GM12892 (cell line): ENCODE data around the gene OPCML.

Source experiments
- POLR2A ChIP-seq: IDR thresholded peaks from 2 replicates; pipeline ENCODE4 v1.6.1; 2011; ENCODE audit warnings: low read depth, low read length, control low read depth
- TAF1 ChIP-seq: IDR thresholded peaks from 2 replicates; pipeline ENCODE4 v1.6.1; 2011; ENCODE audit warnings: low read depth, mild to moderate bottlenecking, control low read depth, low read length, borderline replicate concordance

DNA sequence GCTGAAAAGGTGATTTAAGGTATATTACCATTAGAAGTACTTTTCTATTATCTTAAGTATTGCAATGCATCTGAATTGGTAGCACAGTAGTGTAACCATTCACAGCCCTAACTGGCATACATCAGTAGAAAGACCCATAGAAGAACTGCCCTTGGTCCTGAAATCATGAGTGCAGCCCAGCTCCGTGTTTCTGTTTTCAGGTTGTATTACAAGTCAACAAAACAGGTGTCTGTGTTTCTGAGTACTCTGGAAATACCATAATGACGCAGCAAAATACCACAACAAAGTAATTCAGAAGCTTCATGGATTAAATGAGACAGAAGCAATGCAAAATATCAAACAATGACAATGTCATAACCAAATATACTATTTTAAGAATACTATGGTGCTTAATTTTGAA, 226.3 kb downstream of the OPCML start:
- TF ChIP-seq POLR2A (no peak), TAF1 (no peak)
